GM12878 (cell line): ENCODE data around the gene PTPN5. TPM values are rescaled to one million over a fixed set of nuclear protein-coding genes. Genes with fewer than 3 reads are reported as not detected.

ENCODE experiments used
- ATAC-seq: fragments of 200-7000 bp; cut with Tn5 transposase; 3 replicates; pipeline ENCODE4 v1.9.1; 2020; ENCODE audit warnings: mild to moderate bottlenecking, moderate library complexity
- BruUV-seq: library from RNA; stranded (reverse); fragments of 400-500 nt; replicated peaks from 2 replicates; lab custom pipeline; 2021; lab: Mats Ljungman, UMichigan
- CTCF ChIA-PET: fragments of 300-600 bp; sonication (Branson Sonifier 250); formaldehyde crosslinking; extraction: SDS; loops from one replicate; lab custom pipeline; 2021; ENCODE audit warnings: inconsistent platforms; lab: Yijun Ruan, JAX
- POLR2A ChIA-PET: fragments of 350-600 bp; formaldehyde crosslinking; extraction: SDS; loops from one replicate; lab custom pipeline; 2021; ENCODE audit warnings: inconsistent platforms; lab: Charles Lee
- RAD21 ChIA-PET: fragments of 300-600 bp; sonication (Branson Sonifier 250); formaldehyde crosslinking; loops from one replicate; lab custom pipeline; 2023; ENCODE audit warnings: antibody characterized with exemption; ENCODE audit not compliant: unreplicated experiment; lab: Charles Lee
- SMC1A ChIA-PET: fragments of 300-600 bp; sonication (Branson Sonifier 250); formaldehyde crosslinking; loops from one replicate; lab custom pipeline; 2023; ENCODE audit not compliant: unreplicated experiment, uncharacterized antibody; lab: Charles Lee
- DNase-seq: peaks from one replicate; pipeline ENCODE4 v3.0.0-alpha.2; 2011; ENCODE audit warnings: low read depth, low spot score
- FAIRE-seq: peaks from 3 replicates; lab custom pipeline; 2011; peaks lifted over from hg19 to GRCh38; lab: Jason Lieb, UNC
- H2AFZ ChIP-seq: 2 replicates; pipeline ENCODE4 v1.6.0; 2011; ENCODE audit warnings: low read depth, low read length, control low read depth; ENCODE audit not compliant: control insufficient read depth
- H3K27ac ChIP-seq: 2 replicates; pipeline ENCODE4 v1.5.1; 2011; ENCODE audit warnings: control low read depth; ENCODE audit not compliant: control insufficient read depth, insufficient read depth
- H3K27me3 ChIP-seq, 2 experiments: replicated peaks in 1 of 2; 2 replicates each; pipeline versions ENCODE4 v1.6.0 to v1.6.1; 2011; ENCODE audit warnings: low read length in 1 of 2; ENCODE audit not compliant: control insufficient read depth in 2 of 2, insufficient read depth in 2 of 2
- H3K36me3 ChIP-seq, 2 experiments: 2 replicates each; pipeline ENCODE4 v1.5.1; 2011; ENCODE audit warnings: low read length in 1 of 2; ENCODE audit not compliant: control insufficient read depth in 2 of 2, insufficient read depth in 2 of 2
- H3K4me1 ChIP-seq: 2 replicates; pipeline ENCODE4 v1.6.1; 2011; ENCODE audit warnings: mild to moderate bottlenecking, low read length, moderate library complexity, mixed read lengths; ENCODE audit not compliant: control insufficient read depth, insufficient read depth
- H3K4me2 ChIP-seq: 2 replicates; pipeline ENCODE4 v1.6.0; 2011; ENCODE audit warnings: control low read depth; ENCODE audit not compliant: control insufficient read depth, insufficient read depth
- H3K4me3 ChIP-seq: fragments of 200-600 bp; sonication (generic); 2 replicates; pipeline ENCODE4 v1.5.1; 2016
- H3K79me2 ChIP-seq: 2 replicates; pipeline ENCODE4 v1.6.0; 2011; ENCODE audit warnings: low read length; ENCODE audit not compliant: control insufficient read depth, insufficient read depth
- H3K9ac ChIP-seq: 2 replicates; pipeline ENCODE4 v1.8.0; 2011; ENCODE audit warnings: low read length, control low read depth, mixed read lengths; ENCODE audit not compliant: control insufficient read depth, insufficient read depth
- H3K9me3 ChIP-seq: replicated peaks from 3 replicates; pipeline ENCODE4 v1.5.1; 2011; ENCODE audit warnings: mild to moderate bottlenecking, low read length; ENCODE audit not compliant: control insufficient read depth, insufficient read depth
- H4K20me1 ChIP-seq: 2 replicates; pipeline ENCODE4 v1.6.0; 2011; ENCODE audit not compliant: control insufficient read depth, insufficient read depth
- CUX1 ChIP-seq: IDR thresholded peaks from 2 replicates; pipeline ENCODE4 v1.6.1; 2012; ENCODE audit warnings: improper control_type of control experiment, low read depth, low read length; ENCODE audit not compliant: insufficient replicate concordance
- KAT2A ChIP-seq: conservative IDR thresholded peaks from 2 replicates; pipeline ENCODE4 v1.6.1; 2011; ENCODE audit warnings: low read depth, low read length; ENCODE audit not compliant: control insufficient read depth
- PAX5 ChIP-seq: IDR thresholded peaks from 2 replicates; pipeline ENCODE4 v1.6.1; 2011; ENCODE audit warnings: low read depth, low read length, borderline replicate concordance
- SKIL ChIP-seq: fragments of 450-650 bp; IDR thresholded peaks from 2 replicates; pipeline ENCODE4 v1.6.1; 2017; ENCODE audit warnings: mild to moderate bottlenecking, low read depth, inconsistent platforms; ENCODE audit not compliant: poor library complexity, severe bottlenecking
- WGBS: methylation state at CpG from one replicate; pipeline ENCODE4 v1.1.6; 2016; ENCODE audit warnings: low lambda C conversion rate; ENCODE audit not compliant: insufficient replicate concordance, insufficient coverage; ENCODE audit errors: missing lambda C conversion rate; 5-methylcytosine and 5-hydroxymethylcytosine counted together
- in situ Hi-C: fragments of 300-500 bp; cut with MboI; formaldehyde crosslinking; loops from 9 replicates; pipeline ENCODE4 v1.14.3; 2018; ENCODE audit warnings: mixed read lengths
- intact Hi-C: fragments of 100-400 bp; cut with micrococcal nuclease; formaldehyde crosslinking; loops from one replicate; pipeline ENCODE4 v1.14.2; 2022; ENCODE audit not compliant: unreplicated experiment
- polyA plus RNA-seq, 11 experiments: library from polyadenylated mRNA; depleted of rRNA in 4 of 11; unstranded in 6 of 11; stranded (reverse) in 5 of 11; fragments of >200 nt; fragmentation: Nextera tagmentation in 4 of 11; fragmentation: Illumina TruSeq in 1 of 11; extraction: Ambion mirVana in 4 of 11; extraction: Trizol in 1 of 11; gene quantifications; 1 replicate in 1 of 11; 2 replicates in 10 of 11; pipeline versions ENCODE4 v1.2.1 to v1.2.3, GENCODE V29; 2011 to 2016; ENCODE audit warnings: inconsistent platforms in 2 of 11, missing spikeins in 2 of 11, low read depth in 1 of 11
- total RNA-seq, 4 experiments: library from RNA; depleted of rRNA in 3 of 4; stranded (reverse); fragments of >200 nt in 3 of 4; fragmentation: Illumina TruSeq in 1 of 4; extraction: Trizol in 1 of 4; gene quantifications; 2 replicates each; pipeline versions ENCODE4 v1.2.1 to v1.2.3, GENCODE V29; 2013 to 2021

PTPN5 gene
- total and polyA plus RNA-seq, 10 of the 15 experiments (the other 5 are each of a cell fraction or from before 2014, with no cell fraction given), result 0.04 to 0.06 (median 0.05) TPM; not detected in 7

- H3K27ac ChIP-seq, result no peak overlapping the region
- no peaks in the 10 kb centered on the region for H3K79me2 ChIP-seq
- no peak for DNase-seq
- POLR2A ChIA-PET, result interaction anchor here (1.2 kb wide), 1 partner anchor 12 kb away, joined by 3 read pairs; no protein-coding TSS in a partner anchor
- H3K9me3 ChIP-seq, result no peaks in the 10 kb centered on the region; the same call in 2 of the 3 replicates
- no peaks in the 10 kb centered on the region for H3K36me3 ChIP-seq
- in situ Hi-C loops, result no loop called here
- BruUV-seq, result no TSS peak
- RAD21 ChIA-PET, result interaction anchor here (0.7 to 1.6 kb wide), 3 partner anchors 15 to 25 kb away, joined by 3 to 5 read pairs (median 4); no protein-coding TSS in a partner anchor
- TF ChIP-seq PAX5 (peak; percentile 63; the same call in 1 of the 2 replicates), KAT2A (no peak)
- 0 out of 2 replicates have a peak, but pooled peaks cover 3% of the 10 kb centered on the region for H3K4me1 ChIP-seq
- 5% methylated on average over 28 of the region's 34 CpGs for WGBS
- H3K4me2 ChIP-seq, result peak overlapping the region; percentile 53
- H3K27me3 ChIP-seq, result peaks cover 6 to 10% of the 10 kb centered on the region in 2 experiments
- no peak for FAIRE-seq
- SMC1A ChIA-PET, result interaction anchor here (1.0 to 1.2 kb wide), 2 partner anchors 62 to 73 kb away, joined by 3 read pairs; no protein-coding TSS in a partner anchor
- CTCF ChIA-PET, result interaction anchor here (1.1 to 2.2 kb wide), 3 partner anchors 15 to 58 kb away, joined by 6 to 14 read pairs (median 7); no protein-coding TSS in a partner anchor
- H3K9ac ChIP-seq, result no peak overlapping the region
- intact Hi-C loops, result no loop called here
- peak overlapping the region; percentile 75 for H2AFZ ChIP-seq
- peak; percentile 55 for ATAC-seq
- H4K20me1 ChIP-seq, result no peaks in the 10 kb centered on the region
- H3K4me3 ChIP-seq, result no peak overlapping the region
Observed at GRCh38 chr11:18706330-18707243, 85.0 kb downstream of the PTPN5 start.

GRCh38 chr11:18705651-18706281, 85.8 kb downstream of the PTPN5 start:
- no peak for DNase-seq
- peaks cover 6 to 10% of the 10 kb centered on the region in 2 experiments for H3K27me3 ChIP-seq
- no peaks in the 10 kb centered on the region; the same call in 2 of the 3 replicates for H3K9me3 ChIP-seq
- H3K4me3 ChIP-seq, result no peak overlapping the region; the same call in 1 of the 2 replicates
- H3K4me2 ChIP-seq, result peak overlapping the region; percentile 47
- H4K20me1 ChIP-seq, result no peaks in the 10 kb centered on the region
- RAD21 ChIA-PET, result interaction anchor here (0.7 kb wide), 1 partner anchor 16 kb away, joined by 3 read pairs; no protein-coding TSS in a partner anchor
- 0 out of 2 replicates have a peak overlapping the region, but pooled peaks have one; percentile 16 for H2AFZ ChIP-seq
- POLR2A ChIA-PET, result no interaction called here
- WGBS, result 31% methylated on average over 46 of the region's 46 CpGs
- H3K4me1 ChIP-seq, result 0 out of 2 replicates have a peak, but pooled peaks cover 3% of the 10 kb centered on the region
- H3K9ac ChIP-seq, result no peak overlapping the region
- H3K79me2 ChIP-seq, result no peaks in the 10 kb centered on the region
- BruUV-seq, result no TSS peak
- FAIRE-seq, result no peak
- CTCF ChIA-PET, result interaction anchor here (2.2 kb wide), 1 partner anchor 17 kb away, joined by 14 read pairs; no protein-coding TSS in a partner anchor
- in situ Hi-C loops, result no loop called here
- SMC1A ChIA-PET, result no interaction called here
- intact Hi-C loops, result no loop called here
- no peak for ATAC-seq
- H3K36me3 ChIP-seq, result no peaks in the 10 kb centered on the region
- no peak overlapping the region for H3K27ac ChIP-seq
- no peak for TF ChIP-seq CUX1
- no peak for TF ChIP-seq SKIL
